Skeletal muscle satellite cell (primary cell): ENCODE results near the gene EVC. TPM values are rescaled to one million over a fixed set of nuclear protein-coding genes. Genes with fewer than 3 reads are reported as not detected.

Experiments
- H3K27me3 ChIP-seq: 2 replicates; pipeline ENCODE4 v1.7.0; 2013; ENCODE audit warnings: low read length; ENCODE audit not compliant: control insufficient read depth, insufficient read depth
- H3K36me3 ChIP-seq: 2 replicates; pipeline ENCODE4 v1.7.0; 2013; ENCODE audit warnings: mild to moderate bottlenecking, control low read depth, low read length; ENCODE audit not compliant: insufficient read depth
- H3K4me1 ChIP-seq: 2 replicates; pipeline ENCODE4 v1.7.0; 2013; ENCODE audit warnings: low read length; ENCODE audit not compliant: control insufficient read depth, insufficient read depth
- H3K4me2 ChIP-seq: 2 replicates; pipeline ENCODE4 v1.7.0; 2013; ENCODE audit warnings: mild to moderate bottlenecking, low read length
- H3K4me3 ChIP-seq: 2 replicates; pipeline ENCODE4 v1.7.0; 2013; ENCODE audit warnings: low read length
- H3K9ac ChIP-seq: 2 replicates; pipeline ENCODE4 v1.7.0; 2013; ENCODE audit warnings: mild to moderate bottlenecking, low read depth, low read length, moderate library complexity
- H3K9me3 ChIP-seq: replicated peaks from 2 replicates; pipeline ENCODE4 v1.7.0; 2013; ENCODE audit warnings: mild to moderate bottlenecking, control low read depth, low read length
- total RNA-seq: library from RNA; depleted of rRNA; stranded (reverse); fragments of >200 nt; gene quantifications from 2 replicates; pipeline ENCODE4 v1.2.3, GENCODE V29; 2012; rRNA removed

EVC gene
- 31.7 and 53.0 TPM in 2 replicates for total RNA-seq

- Histone ChIP-seq H3K36me3 (peaks cover 18% of the 10 kb centered on the region), H3K9ac (peak within 1 kb of the TSS; percentile 88), H3K4me1 (peaks cover 56% of the 10 kb centered on the region), H3K4me3 (peak within 1 kb of the TSS; percentile 85), H3K9me3 (peaks cover 5% of the 10 kb centered on the region), H3K4me2 (peak within 1 kb of the TSS; percentile 97), H3K27me3 (no peaks in the 10 kb centered on the region)
Observed at GRCh38 chr4:5710961-5711478, at the start of gene EVC. EVC (plus strand) TSS chr4:5711201; CDS start chr4:5711381, 180 bp downstream.

GRCh38 chr4:5661237-5661636, 49.8 kb upstream of the EVC start:
- Histone ChIP-seq H3K4me3 (no peak overlapping the region), H3K4me1 (peaks cover 6% of the 10 kb centered on the region), H3K9me3 (no peaks in the 10 kb centered on the region), H3K27me3 (no peaks in the 10 kb centered on the region), H3K9ac (no peak overlapping the region), H3K4me2 (no peak overlapping the region), H3K36me3 (peaks cover 64% of the 10 kb centered on the region)

- H3K4me1 ChIP-seq, result peaks cover 6% of the 10 kb centered on the region
- peaks cover 54% of the 10 kb centered on the region for H3K36me3 ChIP-seq
- no peak overlapping the region for H3K4me3 ChIP-seq
- no peaks in the 10 kb centered on the region for H3K27me3 ChIP-seq
- H3K9me3 ChIP-seq, result no peaks in the 10 kb centered on the region
- H3K4me2 ChIP-seq, result no peak overlapping the region
- no peak overlapping the region for H3K9ac ChIP-seq
Observed at GRCh38 chr4:5662555-5662954, 48.4 kb upstream of the EVC start.

- no peak overlapping the region for H3K4me3 ChIP-seq
- H3K36me3 ChIP-seq, result peaks cover 56% of the 10 kb centered on the region
- H3K4me1 ChIP-seq, result peaks cover 6% of the 10 kb centered on the region
- H3K9ac ChIP-seq, result no peak overlapping the region
- no peaks in the 10 kb centered on the region for H3K27me3 ChIP-seq
- no peaks in the 10 kb centered on the region for H3K9me3 ChIP-seq
- no peak overlapping the region for H3K4me2 ChIP-seq
Observed at GRCh38 chr4:5664778-5665177, 46.2 kb upstream of the EVC start.

GRCh38 chr4:5666741-5667140, 44.3 kb upstream of the EVC start:
- H3K4me1 ChIP-seq, result no peaks in the 10 kb centered on the region
- no peak overlapping the region for H3K9ac ChIP-seq

GRCh38 chr4:5676763-5677162, 34.2 kb upstream of the EVC start:
- peaks cover 59% of the 10 kb centered on the region for H3K36me3 ChIP-seq
- H3K4me1 ChIP-seq, result no peaks in the 10 kb centered on the region

More at GRCh38 chr4:5666741-5667140, 44.3 kb upstream of the EVC start:
- H3K36me3 ChIP-seq, result peaks cover 42% of the 10 kb centered on the region
- no peak overlapping the region for H3K4me3 ChIP-seq
- no peaks in the 10 kb centered on the region for H3K9me3 ChIP-seq
- H3K4me2 ChIP-seq, result no peak overlapping the region
- no peaks in the 10 kb centered on the region for H3K27me3 ChIP-seq

GRCh38 chr4:5678977-5679376, 32.0 kb upstream of the EVC start:
- Histone ChIP-seq H3K9ac (no peak overlapping the region), H3K4me1 (no peaks in the 10 kb centered on the region), H3K4me2 (no peak overlapping the region), H3K27me3 (no peaks in the 10 kb centered on the region), H3K36me3 (peaks cover 62% of the 10 kb centered on the region), H3K9me3 (no peaks in the 10 kb centered on the region), H3K4me3 (no peak overlapping the region)

More at GRCh38 chr4:5676763-5677162, 34.2 kb upstream of the EVC start:
- H3K9me3 ChIP-seq, result no peaks in the 10 kb centered on the region
- no peak overlapping the region for H3K4me3 ChIP-seq
- no peak overlapping the region for H3K4me2 ChIP-seq
- H3K9ac ChIP-seq, result no peak overlapping the region
- H3K27me3 ChIP-seq, result no peaks in the 10 kb centered on the region

GRCh38 chr4:5683566-5683965, 27.4 kb upstream of the EVC start:
- Histone ChIP-seq H3K9ac (no peak overlapping the region), H3K36me3 (peaks cover 75% of the 10 kb centered on the region), H3K4me1 (no peaks in the 10 kb centered on the region)

GRCh38 chr4:5685296-5685695, 25.7 kb upstream of the EVC start:
- Histone ChIP-seq H3K4me2 (no peak overlapping the region), H3K27me3 (no peaks in the 10 kb centered on the region), H3K9ac (no peak overlapping the region), H3K4me3 (no peak overlapping the region), H3K4me1 (no peaks in the 10 kb centered on the region), H3K9me3 (no peaks in the 10 kb centered on the region), H3K36me3 (peaks cover 86% of the 10 kb centered on the region)

More at GRCh38 chr4:5683566-5683965, 27.4 kb upstream of the EVC start:
- H3K4me3 ChIP-seq, result no peak overlapping the region
- H3K4me2 ChIP-seq, result no peak overlapping the region
- H3K9me3 ChIP-seq, result no peaks in the 10 kb centered on the region
- H3K27me3 ChIP-seq, result no peaks in the 10 kb centered on the region

GRCh38 chr4:5686338-5686737, 24.7 kb upstream of the EVC start:
- H3K9me3 ChIP-seq, result no peaks in the 10 kb centered on the region
- H3K27me3 ChIP-seq, result no peaks in the 10 kb centered on the region
- H3K9ac ChIP-seq, result no peak overlapping the region
- H3K36me3 ChIP-seq, result peaks cover 86% of the 10 kb centered on the region
- H3K4me2 ChIP-seq, result no peak overlapping the region
- H3K4me1 ChIP-seq, result no peaks in the 10 kb centered on the region
- H3K4me3 ChIP-seq, result no peak overlapping the region

GRCh38 chr4:5689065-5689464, 21.9 kb upstream of the EVC start:
- H3K9me3 ChIP-seq, result no peaks in the 10 kb centered on the region
- H3K9ac ChIP-seq, result no peak overlapping the region
- no peak overlapping the region for H3K4me2 ChIP-seq
- H3K4me3 ChIP-seq, result no peak overlapping the region
- H3K36me3 ChIP-seq, result peaks cover 91% of the 10 kb centered on the region
- no peaks in the 10 kb centered on the region for H3K27me3 ChIP-seq
- H3K4me1 ChIP-seq, result no peaks in the 10 kb centered on the region

GRCh38 chr4:5691491-5692132, 19.4 kb upstream of the EVC start:
- Histone ChIP-seq H3K4me3 (no peak overlapping the region), H3K9me3 (no peaks in the 10 kb centered on the region), H3K4me2 (no peak overlapping the region), H3K27me3 (no peaks in the 10 kb centered on the region), H3K36me3 (peaks cover 90% of the 10 kb centered on the region), H3K9ac (no peak overlapping the region), H3K4me1 (no peaks in the 10 kb centered on the region)
